GM12878 (cell line): ENCODE measurements around the gene CA6. TPM values are rescaled to one million over a fixed set of nuclear protein-coding genes. Genes with fewer than 3 reads are reported as not detected.
"Not testable (repeated sequence)": the region's sequence is repeated elsewhere in the genome, so short reads cannot be mapped to it uniquely, and the experiment has no call there.

Source experiments
- ATAC-seq: fragments of 200-7000 bp; cut with Tn5 transposase; 3 replicates; pipeline ENCODE4 v1.9.1; 2020; ENCODE audit warnings: mild to moderate bottlenecking, moderate library complexity
- BruUV-seq: library from RNA; stranded (reverse); fragments of 400-500 nt; replicated peaks from 2 replicates; lab custom pipeline; 2021; lab: Mats Ljungman, UMichigan
- CTCF ChIA-PET: fragments of 300-600 bp; sonication (Branson Sonifier 250); formaldehyde crosslinking; extraction: SDS; loops from one replicate; lab custom pipeline; 2021; ENCODE audit warnings: inconsistent platforms; lab: Yijun Ruan, JAX
- POLR2A ChIA-PET: fragments of 350-600 bp; formaldehyde crosslinking; extraction: SDS; loops from one replicate; lab custom pipeline; 2021; ENCODE audit warnings: inconsistent platforms; lab: Charles Lee
- RAD21 ChIA-PET: fragments of 300-600 bp; sonication (Branson Sonifier 250); formaldehyde crosslinking; loops from one replicate; lab custom pipeline; 2023; ENCODE audit warnings: antibody characterized with exemption; ENCODE audit not compliant: unreplicated experiment; lab: Charles Lee
- SMC1A ChIA-PET: fragments of 300-600 bp; sonication (Branson Sonifier 250); formaldehyde crosslinking; loops from one replicate; lab custom pipeline; 2023; ENCODE audit not compliant: unreplicated experiment, uncharacterized antibody; lab: Charles Lee
- DNase-seq: peaks from one replicate; pipeline ENCODE4 v3.0.0-alpha.2; 2011; ENCODE audit warnings: low read depth, low spot score
- FAIRE-seq: peaks from 3 replicates; lab custom pipeline; 2011; peaks lifted over from hg19 to GRCh38; lab: Jason Lieb, UNC
- H2AFZ ChIP-seq: 2 replicates; pipeline ENCODE4 v1.6.0; 2011; ENCODE audit warnings: low read depth, low read length, control low read depth; ENCODE audit not compliant: control insufficient read depth
- H3K27ac ChIP-seq: 2 replicates; pipeline ENCODE4 v1.5.1; 2011; ENCODE audit warnings: control low read depth; ENCODE audit not compliant: control insufficient read depth, insufficient read depth
- H3K27me3 ChIP-seq, 2 experiments: replicated peaks in 1 of 2; 2 replicates each; pipeline versions ENCODE4 v1.6.0 to v1.6.1; 2011; ENCODE audit warnings: low read length in 1 of 2; ENCODE audit not compliant: control insufficient read depth in 2 of 2, insufficient read depth in 2 of 2
- H3K36me3 ChIP-seq, 2 experiments: 2 replicates each; pipeline ENCODE4 v1.5.1; 2011; ENCODE audit warnings: low read length in 1 of 2; ENCODE audit not compliant: control insufficient read depth in 2 of 2, insufficient read depth in 2 of 2
- H3K4me1 ChIP-seq: 2 replicates; pipeline ENCODE4 v1.6.1; 2011; ENCODE audit warnings: mild to moderate bottlenecking, low read length, moderate library complexity, mixed read lengths; ENCODE audit not compliant: control insufficient read depth, insufficient read depth
- H3K4me2 ChIP-seq: 2 replicates; pipeline ENCODE4 v1.6.0; 2011; ENCODE audit warnings: control low read depth; ENCODE audit not compliant: control insufficient read depth, insufficient read depth
- H3K4me3 ChIP-seq: fragments of 200-600 bp; sonication (generic); 2 replicates; pipeline ENCODE4 v1.5.1; 2016
- H3K79me2 ChIP-seq: 2 replicates; pipeline ENCODE4 v1.6.0; 2011; ENCODE audit warnings: low read length; ENCODE audit not compliant: control insufficient read depth, insufficient read depth
- H3K9ac ChIP-seq: 2 replicates; pipeline ENCODE4 v1.8.0; 2011; ENCODE audit warnings: low read length, control low read depth, mixed read lengths; ENCODE audit not compliant: control insufficient read depth, insufficient read depth
- H3K9me3 ChIP-seq: replicated peaks from 3 replicates; pipeline ENCODE4 v1.5.1; 2011; ENCODE audit warnings: mild to moderate bottlenecking, low read length; ENCODE audit not compliant: control insufficient read depth, insufficient read depth
- H4K20me1 ChIP-seq: 2 replicates; pipeline ENCODE4 v1.6.0; 2011; ENCODE audit not compliant: control insufficient read depth, insufficient read depth
- BCL11A ChIP-seq: IDR thresholded peaks from 2 replicates; pipeline ENCODE4 v1.6.1; 2011; ENCODE audit warnings: low read depth, low read length
- BRCA1 ChIP-seq: IDR thresholded peaks from 2 replicates; pipeline ENCODE4 v1.6.1; 2011; ENCODE audit warnings: low read depth, low read length, improper control_type of control experiment
- ESRRA ChIP-seq: IDR thresholded peaks from 2 replicates; pipeline ENCODE4 v1.6.1; 2012; ENCODE audit warnings: mild to moderate bottlenecking, low read length, improper control_type of control experiment
- GABPA ChIP-seq: IDR thresholded peaks from 2 replicates; pipeline ENCODE4 v1.6.1; 2014; ENCODE audit warnings: antibody characterized with exemption, low read depth, mild to moderate bottlenecking, inconsistent platforms
- IKZF1 ChIP-seq: fragments of 450-650 bp; conservative IDR thresholded peaks from 2 replicates; pipeline ENCODE4 v1.6.1; 2017; ENCODE audit warnings: antibody characterized with exemption, mild to moderate bottlenecking
- IRF3 ChIP-seq: fragments of 450-650 bp; IDR thresholded peaks from 2 replicates; pipeline ENCODE4 v1.6.1; 2014; ENCODE audit warnings: mild to moderate bottlenecking
- RELA ChIP-seq: fragments of 450-650 bp; IDR thresholded peaks from 2 replicates; pipeline ENCODE4 v1.8.0; 2014; ENCODE audit warnings: borderline replicate concordance; ENCODE audit not compliant: partially characterized antibody
- TBL1XR1 ChIP-seq: IDR thresholded peaks from 2 replicates; pipeline ENCODE4 v1.6.1; 2012; ENCODE audit warnings: low read depth, low read length, improper control_type of control experiment
- WGBS: methylation state at CpG from one replicate; pipeline ENCODE4 v1.1.6; 2016; ENCODE audit warnings: low lambda C conversion rate; ENCODE audit not compliant: insufficient replicate concordance, insufficient coverage; ENCODE audit errors: missing lambda C conversion rate; 5-methylcytosine and 5-hydroxymethylcytosine counted together
- in situ Hi-C: fragments of 300-500 bp; cut with MboI; formaldehyde crosslinking; loops from 9 replicates; pipeline ENCODE4 v1.14.3; 2018; ENCODE audit warnings: mixed read lengths
- intact Hi-C: fragments of 100-400 bp; cut with micrococcal nuclease; formaldehyde crosslinking; loops from one replicate; pipeline ENCODE4 v1.14.2; 2022; ENCODE audit not compliant: unreplicated experiment
- polyA plus RNA-seq, 11 experiments: library from polyadenylated mRNA; depleted of rRNA in 4 of 11; unstranded in 6 of 11; stranded (reverse) in 5 of 11; fragments of >200 nt; fragmentation: Nextera tagmentation in 4 of 11; fragmentation: Illumina TruSeq in 1 of 11; extraction: Ambion mirVana in 4 of 11; extraction: Trizol in 1 of 11; gene quantifications; 1 replicate in 1 of 11; 2 replicates in 10 of 11; pipeline versions ENCODE4 v1.2.1 to v1.2.3, GENCODE V29; 2011 to 2016; ENCODE audit warnings: inconsistent platforms in 2 of 11, missing spikeins in 2 of 11, low read depth in 1 of 11
- total RNA-seq, 4 experiments: library from RNA; depleted of rRNA in 3 of 4; stranded (reverse); fragments of >200 nt in 3 of 4; fragmentation: Illumina TruSeq in 1 of 4; extraction: Trizol in 1 of 4; gene quantifications; 2 replicates each; pipeline versions ENCODE4 v1.2.1 to v1.2.3, GENCODE V29; 2013 to 2021

Gene CA6
- total and polyA plus RNA-seq, 10 of the 15 experiments (the other 5 are each of a cell fraction or from before 2014, with no cell fraction given) = not detected

- Histone ChIP-seq H3K79me2 (no peaks in the 10 kb centered on the region), H3K9me3 (no peaks in the 10 kb centered on the region), H3K27me3 (no peaks in the 10 kb centered on the region), H3K27ac (no peak overlapping the region), H3K4me2 (no peak overlapping the region), H3K9ac (no peak overlapping the region), H3K4me1 (peaks cover 8% of the 10 kb centered on the region), H4K20me1 (no peaks in the 10 kb centered on the region; the same call in 1 of the 2 replicates), H3K4me3 (no peak overlapping the region), H3K36me3 (no peaks in the 10 kb centered on the region), H2AFZ (no peak overlapping the region)
- DNase-seq (no peak), ATAC-seq (no peak), FAIRE-seq (no peak)
- WGBS = 15% methylated on average over 6 of the region's 6 CpGs
- ChIA-PET POLR2A (interaction anchor here (1.1 kb wide), 1 partner anchor 8 kb away, joined by 3 read pairs; no protein-coding TSS in a partner anchor), CTCF (interaction anchor here (0.5 to 2.8 kb wide), 4 partner anchors 12 to 81 kb away, joined by 3 to 8 read pairs (median 4); no protein-coding TSS in a partner anchor), RAD21 (no interaction called here), SMC1A (interaction anchor here (0.8 kb wide), 1 partner anchor 81 kb away, joined by 3 read pairs; no protein-coding TSS in a partner anchor)
- TF ChIP-seq IKZF1 = no peak
- no peak for TF ChIP-seq BCL11A
- TF ChIP-seq BRCA1 = no peak
- no peak for TF ChIP-seq ESRRA
- no peak for TF ChIP-seq TBL1XR1
- TF ChIP-seq IRF3 = no peak
- TF ChIP-seq RELA = no peak
- no peak for TF ChIP-seq GABPA
- BruUV-seq = no TSS peak
- in situ Hi-C loops = no loop called here
- intact Hi-C loops = no loop called here
These were observed 74.6 kb downstream of the CA6 start for GRCh38 chr1:9020305-9020704.

- H3K27ac ChIP-seq, H3K27me3 ChIP-seq, POLR2A ChIA-PET, H3K4me2 ChIP-seq, in situ Hi-C loops, intact Hi-C loops, SMC1A ChIA-PET, H3K4me3 ChIP-seq, H2AFZ ChIP-seq, ATAC-seq, H3K9me3 ChIP-seq, H3K9ac ChIP-seq, H4K20me1 ChIP-seq, H3K36me3 ChIP-seq, RAD21 ChIA-PET, H3K4me1 ChIP-seq, H3K79me2 ChIP-seq, BruUV-seq, DNase-seq: not testable (repeated sequence)
- FAIRE-seq = peak; percentile 54
- WGBS = 53% methylated on average over 10 of the region's 15 CpGs
- CTCF ChIA-PET = interaction anchor here (0.9 to 2.8 kb wide), 2 partner anchors 79 to 115 kb away, joined by 3 to 8 read pairs; no protein-coding TSS in a partner anchor
These were observed 76.5 kb downstream of the CA6 start for GRCh38 chr1:9022026-9022738.
